ENCODE measurements around the gene FBF1. TPM values are rescaled to one million over a fixed set of nuclear protein-coding genes. Genes with fewer than 3 reads are reported as not detected.
A peak's percentile ranks its signal among the peaks of the same experiment; 100 is the strongest.

Gene FBF1
- total RNA-seq, 1 donor from 2014 or later: 110 TPM

- H3K4me1 Mint-ChIP-seq (ENCODE audit: low read depth, unreplicated experiment): peaks cover 22% of the 10 kb centered on the region
- DNase-seq: peak; percentile 59
These were observed 43.5 kb downstream of the FBF1 start for GRCh38 chr17:75897160-75898019.

GRCh38 chr17:75896415-75897159, 44.3 kb downstream of the FBF1 start, which contains the start of gene TRIM65:
Gene TRIM65, minus strand, starts transcription at chr17:75896951. Its CDS starts 14 bp downstream, at chr17:75896937.
- peaks cover 17% of the 10 kb centered on the region for H3K9me3 Mint-ChIP-seq (ENCODE audit: unreplicated experiment)
- no peak for TF ChIP-seq CTCF (IDR thresholded peaks at IDR 0.05; ENCODE audit: partially characterized antibody, unreplicated experiment)
- peak; percentile 91 for DNase-seq
- peak within 1 kb of the TSS; percentile 90 for H3K27ac Mint-ChIP-seq (ENCODE audit: unreplicated experiment)
- peaks cover 17% of the 10 kb centered on the region for H3K27me3 Mint-ChIP-seq (ENCODE audit: unreplicated experiment)
- H3K4me3 Mint-ChIP-seq (ENCODE audit: unreplicated experiment): peak within 1 kb of the TSS; percentile 87
- peaks cover 22% of the 10 kb centered on the region for H3K4me1 Mint-ChIP-seq (ENCODE audit: low read depth, unreplicated experiment)
- H3K36me3 Mint-ChIP-seq (ENCODE audit: unreplicated experiment): peaks cover 4% of the 10 kb centered on the region

More at GRCh38 chr17:75897160-75898019, 43.5 kb downstream of the FBF1 start:
- Mint-ChIP-seq H3K27me3 (ENCODE audit: unreplicated experiment) (peaks cover 17% of the 10 kb centered on the region), H3K36me3 (ENCODE audit: unreplicated experiment) (peaks cover 4% of the 10 kb centered on the region), H3K4me3 (ENCODE audit: unreplicated experiment) (peak overlapping the region; percentile 86), H3K27ac (ENCODE audit: unreplicated experiment) (peak overlapping the region; percentile 60), H3K9me3 (ENCODE audit: unreplicated experiment) (peaks cover 17% of the 10 kb centered on the region)
- no peak for TF ChIP-seq CTCF (IDR thresholded peaks at IDR 0.05; ENCODE audit: partially characterized antibody, unreplicated experiment)

- Mint-ChIP-seq H3K4me3 (ENCODE audit: unreplicated experiment) (peak overlapping the region; percentile 87), H3K27me3 (ENCODE audit: unreplicated experiment) (peaks cover 15% of the 10 kb centered on the region), H3K9me3 (ENCODE audit: unreplicated experiment) (peaks cover 17% of the 10 kb centered on the region), H3K36me3 (ENCODE audit: unreplicated experiment) (peaks cover 4% of the 10 kb centered on the region), H3K27ac (ENCODE audit: unreplicated experiment) (peak overlapping the region; percentile 90), H3K4me1 (ENCODE audit: low read depth, unreplicated experiment) (peaks cover 22% of the 10 kb centered on the region)
- DNase-seq: peak; percentile 56
- peak; percentile 42 for TF ChIP-seq CTCF (IDR thresholded peaks at IDR 0.05; ENCODE audit: partially characterized antibody, unreplicated experiment)
These were observed 45.3 kb downstream of the FBF1 start for GRCh38 chr17:75895370-75896155.

- H3K36me3 Mint-ChIP-seq (ENCODE audit: unreplicated experiment): peaks cover 4% of the 10 kb centered on the region
- peaks cover 17% of the 10 kb centered on the region for H3K9me3 Mint-ChIP-seq (ENCODE audit: unreplicated experiment)
- H3K4me1 Mint-ChIP-seq (ENCODE audit: low read depth, unreplicated experiment): peaks cover 27% of the 10 kb centered on the region
- peak overlapping the region; percentile 13 for H3K4me3 Mint-ChIP-seq (ENCODE audit: unreplicated experiment)
- no peak for TF ChIP-seq CTCF (IDR thresholded peaks at IDR 0.05; ENCODE audit: partially characterized antibody, unreplicated experiment)
- DNase-seq: no peak
- peaks cover 19% of the 10 kb centered on the region for H3K27me3 Mint-ChIP-seq (ENCODE audit: unreplicated experiment)
- H3K27ac Mint-ChIP-seq (ENCODE audit: unreplicated experiment): peak overlapping the region; percentile 80
These were observed 46.7 kb downstream of the FBF1 start for GRCh38 chr17:75894049-75894733.

All from glutamatergic neuron (in vitro differentiated cells).